ENCODE measurements around the gene ENTPD5.
A peak's percentile ranks its signal among the peaks of the same experiment; 100 is the strongest.

Gene ENTPD5

GRCh38 chr14:74018586-74019407 is at the start of gene ENTPD5, which contains the start of gene BBOF1:
ENTPD5 (minus strand) TSS chr14:74019288; CDS start chr14:73988102, 31,186 bp downstream.
BBOF1 (plus strand) TSS chr14:74019349; CDS start chr14:74019479, 130 bp downstream.
- peak; percentile 41 for DNase-seq (ENCODE audit: low read depth)

- no peak for DNase-seq (ENCODE audit: low read depth)
These were observed 46.9 kb upstream of the ENTPD5 start for GRCh38 chr14:74065746-74066575.

GRCh38 chr14:74064883-74065282 is 45.8 kb upstream of the ENTPD5 start:
- DNase-seq (ENCODE audit: low read depth), result no peak

GRCh38 chr14:74064426-74064825 is 45.3 kb upstream of the ENTPD5 start:
- DNase-seq (ENCODE audit: low read depth), result no peak

- DNase-seq (ENCODE audit: low read depth), result no peak
These were observed 43.7 kb upstream of the ENTPD5 start for GRCh38 chr14:74062809-74063150.

GRCh38 chr14:74049876-74050495 is 30.9 kb upstream of the ENTPD5 start:
- DNase-seq (ENCODE audit: low read depth), result no peak

GRCh38 chr14:74048281-74048680 is 29.2 kb upstream of the ENTPD5 start:
- no peak for DNase-seq (ENCODE audit: low read depth)

- DNase-seq (ENCODE audit: low read depth), result no peak
These were observed 26.4 kb upstream of the ENTPD5 start for GRCh38 chr14:74045522-74045921.

GRCh38 chr14:74042296-74042695 is 23.2 kb upstream of the ENTPD5 start:
- DNase-seq (ENCODE audit: low read depth), result no peak

GRCh38 chr14:74038020-74038859 is 19.2 kb upstream of the ENTPD5 start:
- no peak for DNase-seq (ENCODE audit: low read depth)

- DNase-seq (ENCODE audit: low read depth), result peak; percentile 12
These were observed 16.5 kb upstream of the ENTPD5 start for GRCh38 chr14:74035556-74035955.

- no peak for DNase-seq (ENCODE audit: low read depth)
These were observed 15.5 kb upstream of the ENTPD5 start for GRCh38 chr14:74034572-74034971.

- no peak for DNase-seq (ENCODE audit: low read depth)
These were observed 10.0 kb upstream of the ENTPD5 start for GRCh38 chr14:74029136-74029535.

GRCh38 chr14:74022346-74022745 is 3.3 kb upstream of the ENTPD5 start:
- no peak for DNase-seq (ENCODE audit: low read depth)

GRCh38 chr14:74019408-74020137 is 485 bp upstream of the ENTPD5 start:
- DNase-seq (ENCODE audit: low read depth), result peak; percentile 22

- peak; percentile 43 for DNase-seq (ENCODE audit: low read depth)
These were observed 908 bp downstream of the ENTPD5 start for GRCh38 chr14:74018174-74018585.

- no peak for DNase-seq (ENCODE audit: low read depth)
These were observed 3.1 kb downstream of the ENTPD5 start for GRCh38 chr14:74015963-74016362.

- no peak for DNase-seq (ENCODE audit: low read depth)
These were observed 3.9 kb downstream of the ENTPD5 start for GRCh38 chr14:74015176-74015575.

GRCh38 chr14:74014299-74014698 is 4.8 kb downstream of the ENTPD5 start:
- no peak for DNase-seq (ENCODE audit: low read depth)

GRCh38 chr14:74008843-74009499 is 10.1 kb downstream of the ENTPD5 start:
- DNase-seq (ENCODE audit: low read depth), result no peak
